DND-41 (cell line): ENCODE results near the gene KRT84.

Experiments used
- ATAC-seq: fragments of 200-7000 bp; cut with Tn5 transposase; 3 replicates; pipeline ENCODE4 v1.9.1; 2021; ENCODE audit warnings: low read depth; ENCODE audit not compliant: insufficient read depth
- DNase-seq: peaks from one replicate; pipeline ENCODE4 v3.0.0-alpha.2; 2020
- H2AFZ ChIP-seq: 2 replicates; pipeline ENCODE4 v1.6.0; 2012; ENCODE audit warnings: low read depth, low read length
- H3K27ac ChIP-seq: 2 replicates; pipeline ENCODE4 v1.5.1; 2012; ENCODE audit warnings: low read length, inconsistent platforms
- H3K27me3 ChIP-seq: fragments of 200-600 bp; sonication (generic); 2 replicates; pipeline ENCODE4 v1.6.0; 2012; ENCODE audit warnings: low read length, mild to moderate bottlenecking, inconsistent platforms; ENCODE audit not compliant: insufficient read depth, poor library complexity
- H3K36me3 ChIP-seq: 2 replicates; pipeline ENCODE4 v1.5.1; 2012; ENCODE audit warnings: low read length, inconsistent platforms; ENCODE audit not compliant: insufficient read depth
- H3K4me1 ChIP-seq: 2 replicates; pipeline ENCODE4 v1.5.1; 2012; ENCODE audit warnings: mild to moderate bottlenecking, low read length; ENCODE audit not compliant: insufficient read depth
- H3K4me2 ChIP-seq: 2 replicates; pipeline ENCODE4 v1.6.0; 2012; ENCODE audit warnings: mild to moderate bottlenecking, moderate library complexity, low read length, inconsistent platforms; ENCODE audit not compliant: insufficient read depth
- H3K4me3 ChIP-seq, 2 experiments: fragments of 200-600 bp in 1 of 2; shearing (Covaris generic) in 1 of 2; 2 replicates each; pipeline ENCODE4 v1.5.1; 2012 to 2016; ENCODE audit warnings: inconsistent platforms in 2 of 2, low read length in 2 of 2, mild to moderate bottlenecking in 2 of 2, low read depth in 1 of 2, moderate library complexity in 1 of 2
- H3K79me2 ChIP-seq: 2 replicates; pipeline ENCODE4 v1.6.0; 2012; ENCODE audit warnings: low read length, inconsistent platforms; ENCODE audit not compliant: insufficient read depth
- H3K9ac ChIP-seq: 2 replicates; pipeline ENCODE4 v1.6.0; 2012; ENCODE audit warnings: low read depth, mild to moderate bottlenecking, inconsistent platforms, low read length, moderate library complexity
- H3K9me3 ChIP-seq: 2 replicates; pipeline ENCODE4 v1.5.1; 2012; ENCODE audit warnings: low read length, moderate library complexity, mild to moderate bottlenecking, inconsistent platforms; ENCODE audit not compliant: insufficient read depth, severe bottlenecking
- H4K20me1 ChIP-seq: 2 replicates; pipeline ENCODE4 v1.6.0; 2012; ENCODE audit warnings: low read length; ENCODE audit not compliant: insufficient read depth
- EZH2 ChIP-seq: IDR thresholded peaks from 3 replicates; pipeline ENCODE4 v1.6.1; 2012; ENCODE audit warnings: borderline replicate concordance, low read depth, mild to moderate bottlenecking, moderate library complexity, low read length, inconsistent platforms; ENCODE audit not compliant: severe bottlenecking
- TF ChIP-seq, protein P1 (sequence below): IDR thresholded peaks from 2 replicates; pipeline ENCODE4 v1.5.1; 2012; ENCODE audit warnings: borderline replicate concordance, low read length, moderate library complexity, mild to moderate bottlenecking; ENCODE audit not compliant: poor library complexity, severe bottlenecking; ENCODE audit errors: extremely low read depth

Gene KRT84

DNA sequence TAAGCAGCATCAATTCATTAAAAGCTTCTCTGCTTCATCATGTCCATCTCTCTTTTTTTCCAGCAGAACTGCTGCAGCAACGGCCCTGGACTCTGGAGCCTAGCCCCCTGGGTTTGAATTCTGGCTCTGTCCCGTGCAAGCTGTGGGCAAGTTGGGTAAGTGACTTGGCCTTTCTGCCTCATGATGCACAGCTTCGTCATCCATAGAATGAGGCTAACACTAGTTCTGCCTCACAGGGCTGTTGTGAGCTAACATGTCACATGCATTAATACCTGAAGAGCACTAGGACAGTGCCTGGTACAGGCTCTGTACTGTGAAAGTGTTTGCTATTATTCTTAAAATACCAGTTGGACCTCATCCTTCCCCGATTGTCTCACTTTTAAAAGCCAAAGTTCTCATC, 16.5 kb upstream of the KRT84 start:
- DNase-seq (no peak), ATAC-seq (no peak)
- no peaks in the 10 kb centered on the region for H3K79me2 ChIP-seq
- H3K4me1 ChIP-seq, result no peaks in the 10 kb centered on the region
- no peak overlapping the region for H3K9ac ChIP-seq
- peaks cover 4% of the 10 kb centered on the region; the same call in 1 of the 2 replicates for H4K20me1 ChIP-seq
- no peaks in the 10 kb centered on the region for H3K36me3 ChIP-seq
- no peak for TF ChIP-seq EZH2
- TF ChIP-seq, protein P1, sequence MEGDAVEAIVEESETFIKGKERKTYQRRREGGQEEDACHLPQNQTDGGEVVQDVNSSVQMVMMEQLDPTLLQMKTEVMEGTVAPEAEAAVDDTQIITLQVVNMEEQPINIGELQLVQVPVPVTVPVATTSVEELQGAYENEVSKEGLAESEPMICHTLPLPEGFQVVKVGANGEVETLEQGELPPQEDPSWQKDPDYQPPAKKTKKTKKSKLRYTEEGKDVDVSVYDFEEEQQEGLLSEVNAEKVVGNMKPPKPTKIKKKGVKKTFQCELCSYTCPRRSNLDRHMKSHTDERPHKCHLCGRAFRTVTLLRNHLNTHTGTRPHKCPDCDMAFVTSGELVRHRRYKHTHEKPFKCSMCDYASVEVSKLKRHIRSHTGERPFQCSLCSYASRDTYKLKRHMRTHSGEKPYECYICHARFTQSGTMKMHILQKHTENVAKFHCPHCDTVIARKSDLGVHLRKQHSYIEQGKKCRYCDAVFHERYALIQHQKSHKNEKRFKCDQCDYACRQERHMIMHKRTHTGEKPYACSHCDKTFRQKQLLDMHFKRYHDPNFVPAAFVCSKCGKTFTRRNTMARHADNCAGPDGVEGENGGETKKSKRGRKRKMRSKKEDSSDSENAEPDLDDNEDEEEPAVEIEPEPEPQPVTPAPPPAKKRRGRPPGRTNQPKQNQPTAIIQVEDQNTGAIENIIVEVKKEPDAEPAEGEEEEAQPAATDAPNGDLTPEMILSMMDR, result no peak
- H3K27me3 ChIP-seq, result peaks cover 6% of the 10 kb centered on the region
- H3K4me2 ChIP-seq, result no peak overlapping the region
- no peak overlapping the region for H3K4me3 ChIP-seq
- no peak overlapping the region for H2AFZ ChIP-seq
- no peaks in the 10 kb centered on the region for H3K9me3 ChIP-seq
- H3K27ac ChIP-seq, result no peak overlapping the region

DNA sequence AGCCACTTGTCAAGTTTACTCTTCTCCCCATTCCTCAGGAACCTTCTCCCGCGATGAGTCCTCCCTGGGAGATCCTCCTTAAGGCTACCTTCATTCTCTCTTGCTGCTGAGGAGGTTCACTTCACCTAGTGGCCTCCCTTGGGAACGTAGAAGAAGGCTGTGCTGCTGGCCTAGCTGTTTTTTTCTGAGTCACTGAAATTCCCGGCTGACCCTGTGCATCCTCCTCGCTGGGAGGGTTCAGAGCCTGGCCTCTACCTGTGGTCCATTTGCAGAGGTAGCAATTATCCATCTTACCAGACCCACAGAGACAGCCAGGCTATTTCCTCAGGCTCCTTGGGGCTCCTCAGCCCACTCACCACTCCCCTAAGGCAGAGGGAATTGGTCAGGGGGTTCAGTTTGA, 16.1 kb upstream of the KRT84 start:
- DNase-seq (no peak), ATAC-seq (no peak)
- H3K9ac ChIP-seq, result no peak overlapping the region
- H3K9me3 ChIP-seq, result no peaks in the 10 kb centered on the region
- no peaks in the 10 kb centered on the region for H3K4me1 ChIP-seq
- no peak for TF ChIP-seq EZH2
- TF ChIP-seq, protein P1, result no peak
- no peaks in the 10 kb centered on the region for H3K36me3 ChIP-seq
- H4K20me1 ChIP-seq, result peaks cover 4% of the 10 kb centered on the region; the same call in 1 of the 2 replicates
- peaks cover 6% of the 10 kb centered on the region for H3K27me3 ChIP-seq
- H3K4me3 ChIP-seq, result no peak overlapping the region
- H3K27ac ChIP-seq, result no peak overlapping the region
- no peak overlapping the region for H2AFZ ChIP-seq
- no peak overlapping the region for H3K4me2 ChIP-seq
- H3K79me2 ChIP-seq, result no peaks in the 10 kb centered on the region

DNA sequence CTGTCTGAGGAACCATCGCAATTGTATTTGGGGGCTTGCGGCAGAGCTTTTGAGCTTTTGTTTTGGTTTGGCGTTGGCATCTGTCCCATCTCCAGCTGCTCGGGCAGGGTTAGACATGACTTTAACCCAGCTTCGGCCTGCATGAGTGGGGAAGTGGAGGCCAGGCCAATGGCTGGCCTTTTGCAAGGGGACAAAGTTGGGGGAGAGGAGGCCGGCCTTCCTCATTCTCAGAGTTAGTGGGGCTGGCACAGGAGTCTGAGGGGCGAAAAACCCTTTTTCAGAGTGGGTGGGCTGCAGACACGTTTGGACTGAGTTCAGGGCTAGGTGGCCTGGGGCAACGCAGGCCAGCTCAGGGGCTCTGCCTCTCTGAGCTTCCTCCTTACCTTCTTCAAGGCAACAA, 15.5 kb upstream of the KRT84 start:
- Histone ChIP-seq H3K27me3 (peaks cover 6% of the 10 kb centered on the region), H2AFZ (no peak overlapping the region), H3K9me3 (no peaks in the 10 kb centered on the region), H3K4me2 (no peak overlapping the region), H3K79me2 (no peaks in the 10 kb centered on the region), H4K20me1 (peaks cover 4% of the 10 kb centered on the region; the same call in 1 of the 2 replicates), H3K4me1 (no peaks in the 10 kb centered on the region), H3K4me3 (no peak overlapping the region), H3K9ac (no peak overlapping the region), H3K36me3 (no peaks in the 10 kb centered on the region), H3K27ac (no peak overlapping the region)
- no peak for DNase-seq
- no peak for ATAC-seq
- TF ChIP-seq, protein P1, result no peak
- no peak for TF ChIP-seq EZH2

DNA sequence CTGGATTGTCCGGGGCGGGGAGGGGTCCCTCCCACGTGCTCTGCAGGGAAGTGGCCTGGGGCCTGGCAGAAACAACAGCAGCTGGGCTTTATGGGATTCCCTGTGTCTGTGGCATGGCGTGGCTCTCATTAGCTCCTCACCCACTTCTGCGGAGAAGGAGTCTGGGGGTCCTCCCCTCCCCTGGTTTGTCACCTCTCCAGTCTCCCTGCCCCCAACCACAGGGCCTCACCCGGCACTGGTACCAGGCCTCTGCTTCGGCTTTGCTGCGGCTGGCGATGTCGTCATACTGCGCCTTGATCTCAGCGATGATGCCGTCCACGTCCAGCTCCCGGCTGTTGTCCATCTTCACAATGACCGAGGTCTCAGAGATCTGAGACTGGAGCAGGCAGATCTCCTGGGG, 14.3 kb upstream of the KRT84 start:
- no peaks in the 10 kb centered on the region for H3K9me3 ChIP-seq
- no peak overlapping the region for H3K4me2 ChIP-seq
- no peak for ATAC-seq
- no peak overlapping the region for H3K9ac ChIP-seq
- no peaks in the 10 kb centered on the region for H3K4me1 ChIP-seq
- H4K20me1 ChIP-seq, result peaks cover 4% of the 10 kb centered on the region; the same call in 1 of the 2 replicates
- TF ChIP-seq EZH2, result no peak
- TF ChIP-seq, protein P1, result no peak
- H3K27ac ChIP-seq, result no peak overlapping the region
- no peak overlapping the region for H2AFZ ChIP-seq
- no peak overlapping the region for H3K4me3 ChIP-seq
- peaks cover 6% of the 10 kb centered on the region for H3K27me3 ChIP-seq
- no peaks in the 10 kb centered on the region for H3K36me3 ChIP-seq
- DNase-seq, result no peak
- H3K79me2 ChIP-seq, result no peaks in the 10 kb centered on the region
